GM13976 (cell line): ENCODE data around the gene ANO2.

Source experiments
- DNase-seq: peaks from one replicate; pipeline ENCODE4 v3.0.0; 2012; ENCODE audit warnings: low spot score
- in situ Hi-C: fragments of 300-500 bp; cut with MboI; formaldehyde crosslinking; loops from one replicate; pipeline ENCODE4 v1.12.0; 2022; ENCODE audit warnings: low sequenced_read_pairs, mixed read lengths, inconsistent platforms; ENCODE audit not compliant: unreplicated experiment
- TF ChIP-seq, protein P1 (sequence below): IDR thresholded peaks from 2 replicates; pipeline ENCODE4 v1.5.1; 2012; ENCODE audit warnings: borderline replicate concordance, mild to moderate bottlenecking; ENCODE audit not compliant: insufficient read depth; ENCODE audit errors: extremely low read depth, missing control alignments, control extremely low read depth

Gene ANO2

DNA sequence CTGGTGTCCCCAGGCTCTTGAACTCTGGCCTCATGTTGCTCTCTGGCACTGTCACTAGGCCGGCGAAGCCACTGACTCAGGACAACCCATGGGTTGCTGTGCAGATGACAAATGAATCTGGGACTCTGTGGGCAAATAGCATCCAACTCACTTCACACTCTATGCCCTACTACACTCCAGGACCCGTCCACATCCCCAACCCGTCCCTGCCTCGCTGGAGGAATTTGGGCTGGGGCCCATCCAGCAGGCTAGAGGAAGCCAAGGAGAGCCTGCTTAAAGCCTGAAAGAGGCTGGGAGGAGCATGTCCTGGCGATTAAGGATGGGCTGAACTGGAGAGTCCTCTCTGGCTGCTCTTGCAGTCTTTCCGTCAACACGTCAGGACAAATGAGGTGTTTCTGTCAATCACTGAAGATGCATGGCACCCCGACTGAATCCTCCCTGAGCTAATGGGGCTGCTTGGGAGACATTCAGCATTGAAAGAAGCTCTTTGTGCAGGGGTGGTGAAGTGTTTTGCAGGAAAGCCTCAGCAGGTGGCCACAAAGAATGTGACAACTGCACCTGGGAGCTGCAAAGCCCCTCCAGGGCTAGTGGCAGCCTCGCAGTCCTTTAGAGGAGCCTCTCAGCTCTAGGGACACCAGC lies 71.7 kb downstream of the ANO2 start:
- DNase-seq: no peak
- TF ChIP-seq, protein P1, sequence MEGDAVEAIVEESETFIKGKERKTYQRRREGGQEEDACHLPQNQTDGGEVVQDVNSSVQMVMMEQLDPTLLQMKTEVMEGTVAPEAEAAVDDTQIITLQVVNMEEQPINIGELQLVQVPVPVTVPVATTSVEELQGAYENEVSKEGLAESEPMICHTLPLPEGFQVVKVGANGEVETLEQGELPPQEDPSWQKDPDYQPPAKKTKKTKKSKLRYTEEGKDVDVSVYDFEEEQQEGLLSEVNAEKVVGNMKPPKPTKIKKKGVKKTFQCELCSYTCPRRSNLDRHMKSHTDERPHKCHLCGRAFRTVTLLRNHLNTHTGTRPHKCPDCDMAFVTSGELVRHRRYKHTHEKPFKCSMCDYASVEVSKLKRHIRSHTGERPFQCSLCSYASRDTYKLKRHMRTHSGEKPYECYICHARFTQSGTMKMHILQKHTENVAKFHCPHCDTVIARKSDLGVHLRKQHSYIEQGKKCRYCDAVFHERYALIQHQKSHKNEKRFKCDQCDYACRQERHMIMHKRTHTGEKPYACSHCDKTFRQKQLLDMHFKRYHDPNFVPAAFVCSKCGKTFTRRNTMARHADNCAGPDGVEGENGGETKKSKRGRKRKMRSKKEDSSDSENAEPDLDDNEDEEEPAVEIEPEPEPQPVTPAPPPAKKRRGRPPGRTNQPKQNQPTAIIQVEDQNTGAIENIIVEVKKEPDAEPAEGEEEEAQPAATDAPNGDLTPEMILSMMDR: no peak
- in situ Hi-C loops: no loop called here

DNA sequence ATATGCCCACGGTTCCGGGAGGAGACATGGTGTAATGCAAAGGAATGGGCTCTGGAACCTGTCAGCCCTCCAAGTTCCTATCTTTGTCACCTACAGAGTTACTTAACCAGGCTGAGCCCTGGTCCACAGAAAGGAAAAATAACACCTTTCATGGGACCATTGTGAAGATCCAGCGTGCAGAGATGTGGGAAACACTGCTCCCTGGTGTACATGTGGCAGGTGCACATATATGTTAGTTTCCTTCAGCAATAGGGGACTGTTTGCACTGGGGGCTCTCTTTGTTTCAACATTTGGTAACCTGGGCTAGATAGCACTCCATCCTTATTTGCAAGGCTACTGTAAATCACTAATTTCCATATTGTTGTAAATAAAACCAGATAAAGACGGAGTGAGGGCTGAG lies 72.3 kb downstream of the ANO2 start:
- TF ChIP-seq, protein P1: no peak
- no peak for DNase-seq
- in situ Hi-C loops: no loop called here

DNA sequence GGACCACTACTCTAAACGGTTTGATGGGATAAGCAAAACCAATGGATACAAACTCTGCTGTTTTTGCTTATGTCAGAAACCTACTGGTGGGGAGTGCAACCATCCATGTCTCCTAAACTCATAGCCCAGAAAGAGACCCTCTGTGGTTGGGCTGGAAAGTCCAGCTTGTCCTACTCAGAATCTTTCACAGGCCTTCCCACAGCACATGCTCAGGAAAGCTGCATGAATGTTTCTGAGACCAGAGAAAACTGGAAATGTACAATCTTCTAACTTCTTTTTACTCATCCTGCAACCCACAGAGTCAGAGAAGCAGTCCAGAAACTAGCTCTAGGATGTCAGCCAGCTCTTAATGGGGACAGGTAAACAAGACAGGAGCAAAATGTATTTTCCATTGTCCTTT lies 73.3 kb downstream of the ANO2 start:
- in situ Hi-C loops: no loop called here
- TF ChIP-seq, protein P1: no peak
- no peak for DNase-seq

DNA sequence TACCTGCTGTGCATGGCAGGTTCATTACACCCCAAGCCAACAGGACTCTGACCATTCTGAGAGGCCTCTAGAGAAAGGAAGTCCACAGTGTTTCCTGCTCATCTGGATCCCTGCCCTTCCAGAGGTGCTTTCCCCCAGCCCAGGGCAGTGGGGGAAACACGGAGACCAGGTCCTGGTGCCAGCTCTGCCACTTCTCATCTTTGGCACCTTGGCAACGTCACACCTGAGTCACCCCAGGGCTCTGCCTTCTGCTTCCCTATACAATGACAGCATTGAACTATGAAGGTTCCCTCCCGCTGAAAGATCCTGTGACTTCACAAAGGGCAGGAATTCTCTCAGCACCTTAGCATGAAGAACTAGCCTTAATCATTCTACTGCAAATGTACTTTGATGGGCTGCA lies 74.9 kb downstream of the ANO2 start:
- in situ Hi-C loops: no loop called here
- TF ChIP-seq, protein P1: no peak
- DNase-seq: no peak

DNA sequence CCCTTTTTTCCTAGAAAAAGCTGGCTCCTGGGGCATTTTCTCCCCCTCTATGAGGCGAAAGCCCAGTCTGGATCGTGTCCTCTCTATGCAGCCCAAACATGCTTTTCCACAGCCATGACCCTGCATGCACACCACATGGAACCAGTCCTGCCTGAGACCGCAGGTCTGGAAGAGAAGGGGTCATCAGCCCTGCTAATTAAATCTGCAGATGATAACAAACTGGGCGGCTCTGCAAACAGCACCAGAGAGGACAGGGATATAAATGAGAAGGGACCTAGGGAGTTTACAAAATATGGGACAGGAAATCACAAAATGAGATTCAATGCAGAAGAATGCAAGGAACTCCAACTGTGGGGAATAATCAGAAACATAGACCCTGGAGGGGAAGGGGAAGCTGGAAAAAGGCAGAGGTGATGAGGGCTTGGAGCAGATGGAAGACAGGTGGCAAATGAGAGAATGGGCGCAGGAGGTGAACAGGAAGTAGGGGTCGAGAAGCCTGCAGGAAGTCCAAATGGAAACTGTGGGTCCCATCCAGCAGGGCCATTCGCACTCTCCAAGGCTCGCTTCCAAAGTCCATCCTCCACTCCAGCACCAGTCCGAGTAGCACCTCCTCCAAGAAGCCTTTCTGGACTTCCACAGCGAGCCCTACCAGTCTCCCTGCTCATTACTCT lies 76.3 kb downstream of the ANO2 start:
- in situ Hi-C loops: no loop called here
- TF ChIP-seq, protein P1: no peak

DNA sequence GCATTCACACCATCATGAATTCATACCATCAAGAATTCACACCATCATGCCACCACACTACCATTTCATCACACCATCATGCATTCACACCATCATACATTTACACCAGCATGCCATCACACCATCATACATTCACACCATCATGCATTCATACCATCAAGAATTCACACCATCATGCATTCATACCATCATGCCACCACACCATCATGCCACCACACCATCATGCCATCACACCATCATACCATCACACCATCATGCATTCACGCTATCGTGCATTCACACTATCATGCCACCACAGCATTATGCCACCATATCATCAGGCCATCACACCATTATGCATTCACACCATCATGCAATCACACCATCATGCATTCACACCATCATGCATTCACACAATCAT lies 79.7 kb downstream of the ANO2 start:
- TF ChIP-seq, protein P1: no peak
- no peak for DNase-seq
- in situ Hi-C loops: no loop called here

More for the DNA sequence above, 76.3 kb downstream of the ANO2 start:
- no peak for DNase-seq

DNA sequence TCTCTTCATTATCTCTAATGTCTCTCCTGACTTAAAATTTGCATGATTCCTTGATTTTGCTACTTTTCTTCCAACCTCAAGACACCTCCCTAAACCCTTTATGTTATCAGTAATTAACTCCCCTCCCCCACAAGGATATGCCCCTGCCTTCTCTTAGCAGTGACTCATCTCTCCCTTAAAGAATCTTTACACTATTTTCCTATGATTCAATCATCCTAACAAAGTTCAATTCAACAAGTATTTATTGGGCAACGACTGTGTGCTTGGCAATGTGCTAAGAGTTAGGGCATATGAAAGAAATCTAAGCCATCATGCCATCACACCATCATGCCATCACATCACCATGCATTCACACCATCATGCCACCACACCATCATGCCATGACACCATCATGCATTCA lies 80.1 kb downstream of the ANO2 start:
- in situ Hi-C loops: no loop called here
- no peak for DNase-seq
- TF ChIP-seq, protein P1: no peak
